Stimulated activated naive CD4-positive, alpha-beta T cell treated with Interleukin-2 at 50 U/mL for 16 hours (primary cell): ENCODE results near the gene NYNRIN.
"Not testable (repeated sequence)": the region's sequence is repeated elsewhere in the genome, so short reads cannot be mapped to it uniquely, and the experiment has no call there.

Source experiments
- DNase-seq: peaks from one replicate; lab custom pipeline; 2025; lab: John Stamatoyannopoulos, UW

Gene NYNRIN

GRCh38 chr14:24431569-24432258, 32.9 kb downstream of the NYNRIN start:
- peak; percentile 88 for DNase-seq

- no peak for DNase-seq
Observed at GRCh38 chr14:24432259-24433131, 33.7 kb downstream of the NYNRIN start.

GRCh38 chr14:24434036-24434435, 35.2 kb downstream of the NYNRIN start:
- DNase-seq, result no peak

- DNase-seq, result no peak
Observed at GRCh38 chr14:24434676-24435075, 35.9 kb downstream of the NYNRIN start.

GRCh38 chr14:24435192-24435810, 36.5 kb downstream of the NYNRIN start:
- no peak for DNase-seq

- no peak for DNase-seq
Observed at GRCh38 chr14:24435998-24436354, 37.2 kb downstream of the NYNRIN start.

- peak; percentile 15 for DNase-seq
Observed at GRCh38 chr14:24436355-24437019, 37.7 kb downstream of the NYNRIN start.

- no peak for DNase-seq
Observed at GRCh38 chr14:24437020-24437735, 38.4 kb downstream of the NYNRIN start.

GRCh38 chr14:24437736-24438067, 38.9 kb downstream of the NYNRIN start:
- DNase-seq, result no peak

- DNase-seq, result no peak
Observed at GRCh38 chr14:24438223-24439097, 39.7 kb downstream of the NYNRIN start.

GRCh38 chr14:24439257-24439656, 40.5 kb downstream of the NYNRIN start:
- DNase-seq, result no peak

- no peak for DNase-seq
Observed at GRCh38 chr14:24439830-24440605, 41.2 kb downstream of the NYNRIN start.

- DNase-seq, result no peak
Observed at GRCh38 chr14:24440606-24441399, 42.0 kb downstream of the NYNRIN start.

GRCh38 chr14:24441485-24441884, 42.7 kb downstream of the NYNRIN start:
- DNase-seq, result no peak

- no peak for DNase-seq
Observed at GRCh38 chr14:24441904-24442239, 43.1 kb downstream of the NYNRIN start.

GRCh38 chr14:24442240-24443052, 43.6 kb downstream of the NYNRIN start, which contains the start of gene SDR39U1:
Gene SDR39U1 (minus strand): TSS chr14:24442776. CDS start chr14:24442769, 7 bp downstream.
- DNase-seq, result peak; percentile 97

GRCh38 chr14:24443053-24443665, 44.4 kb downstream of the NYNRIN start:
- no peak for DNase-seq

GRCh38 chr14:24450828-24451227, 52.0 kb downstream of the NYNRIN start:
- not testable (repeated sequence) for DNase-seq
